Prostate gland (tissue), 2 donors: ENCODE results near the gene ATG7. TPM values are rescaled to one million over a fixed set of nuclear protein-coding genes. Genes with fewer than 3 reads are reported as not detected.

Experiments
- DNase-seq: peaks from one replicate; pipeline ENCODE4 v3.0.0-alpha.2; 2019; ENCODE audit warnings: low spot score
- H3K27ac ChIP-seq, 2 donors: fragments of 200-600 bp; sonication (generic); 2 replicates each; pipeline ENCODE4 v1.5.1; 2017 to 2019
- H3K27me3 ChIP-seq: fragments of 200-600 bp; sonication (generic); replicated peaks from 2 replicates; pipeline ENCODE4 v1.5.1; 2019; ENCODE audit not compliant: insufficient read depth
- H3K36me3 ChIP-seq, 2 donors: fragments of 200-600 bp; sonication (generic); 1 replicate in 1 of 2; 2 replicates in 1 of 2; pipeline versions ENCODE4 v1.5.1 to v1.8.1; 2017 to 2019
- H3K4me1 ChIP-seq: fragments of 200-600 bp; sonication (generic); replicated peaks from 2 replicates; pipeline ENCODE4 v1.5.1; 2019
- H3K4me3 ChIP-seq, 2 donors: fragments of 200-600 bp; sonication (generic); 2 replicates each; pipeline ENCODE4 v1.5.1; 2017 to 2019
- H3K9me3 ChIP-seq: fragments of 200-600 bp; sonication (generic); 2 replicates; pipeline ENCODE4 v1.5.1; 2017
- POLR2A ChIP-seq: fragments of 450-650 bp; IDR thresholded peaks from one replicate; pipeline ENCODE4 v1.6.1; 2016; ENCODE audit warnings: antibody characterized with exemption, mild to moderate bottlenecking
- POLR2AphosphoS5 ChIP-seq: sonication (generic); formaldehyde crosslinking; IDR thresholded peaks from one replicate; pipeline ENCODE4 v1.6.1; 2017; ENCODE audit warnings: antibody characterized with exemption
- WGBS: methylation state at CpG from one replicate; pipeline ENCODE4 v1.1.5; 2018; 5-methylcytosine and 5-hydroxymethylcytosine counted together
- intact Hi-C: fragments of 100-400 bp; cut with DNase I; formaldehyde crosslinking; loops from one replicate; pipeline ENCODE4 v1.14.2; 2022
- total RNA-seq, 2 donors: library from RNA; depleted of rRNA; stranded (reverse); fragments of >200 nt; gene quantifications; one replicate each; pipeline ENCODE4 v1.1.0, GENCODE V29; 2016
- TF ChIP-seq, protein P1 (sequence below), 4 experiments: fragments of 200-600 bp in 2 of 4; fragments of 450-650 bp in 2 of 4; sonication (generic) in 2 of 4; IDR thresholded peaks; 1 replicate in 3 of 4; 2 replicates in 1 of 4; pipeline ENCODE4 v1.5.1; 2016 to 2019; ENCODE audit warnings: antibody characterized with exemption in 4 of 4, mild to moderate bottlenecking in 2 of 4, moderate library complexity in 2 of 4

Gene ATG7
- total RNA-seq, 2 donors from 2014 or later: 25.2 to 66.5 TPM

DNA sequence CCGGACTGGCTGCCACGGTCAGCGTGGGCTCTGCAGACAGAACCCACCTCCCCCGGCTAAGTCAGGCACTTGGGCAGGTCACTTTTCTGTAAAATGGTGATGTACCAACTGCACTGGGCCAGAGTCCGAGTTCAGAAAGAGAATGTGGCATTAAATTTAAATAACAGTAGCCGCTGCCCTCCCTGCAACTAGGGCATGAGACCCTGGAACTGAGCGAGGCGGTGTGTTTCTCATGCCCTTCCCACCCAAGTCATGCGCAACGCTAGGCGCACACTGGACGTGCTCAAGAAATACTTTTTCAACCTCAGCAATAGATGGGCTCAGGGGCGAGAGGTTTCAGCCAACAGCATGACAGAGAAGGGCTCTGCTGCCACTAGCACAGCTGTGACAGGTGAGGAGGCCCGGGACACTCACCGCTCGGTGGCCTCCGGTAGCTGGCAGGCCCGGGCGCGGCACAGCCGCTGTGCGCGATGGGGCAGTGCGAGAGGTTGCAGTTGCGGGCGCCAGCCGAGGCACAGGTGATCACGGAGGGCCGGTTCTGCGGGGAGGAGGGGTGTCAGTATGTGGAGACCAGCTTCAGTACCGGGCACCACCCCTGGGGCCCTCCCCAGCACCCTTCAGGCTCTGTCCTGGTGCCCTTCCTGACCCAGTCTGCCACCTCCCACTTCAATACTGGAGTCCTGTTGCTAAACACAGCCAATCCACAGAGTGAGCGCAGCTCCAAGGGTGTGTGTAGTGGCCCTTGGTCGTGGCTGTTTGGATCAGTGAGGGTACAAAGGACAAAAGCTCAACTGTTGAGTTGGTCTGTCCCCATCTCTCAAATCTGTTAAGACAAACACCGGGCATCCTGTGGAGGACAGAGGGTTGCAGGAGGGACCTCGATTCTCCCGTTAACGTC lies 287.0 kb downstream of the ATG7 start:
- WGBS: 79% methylated on average over 37 of the region's 37 CpGs
- H3K27me3 ChIP-seq: no peaks in the 10 kb centered on the region
- TF ChIP-seq POLR2AphosphoS5 (no peak), POLR2A (no peak)
- TF ChIP-seq, protein P1, sequence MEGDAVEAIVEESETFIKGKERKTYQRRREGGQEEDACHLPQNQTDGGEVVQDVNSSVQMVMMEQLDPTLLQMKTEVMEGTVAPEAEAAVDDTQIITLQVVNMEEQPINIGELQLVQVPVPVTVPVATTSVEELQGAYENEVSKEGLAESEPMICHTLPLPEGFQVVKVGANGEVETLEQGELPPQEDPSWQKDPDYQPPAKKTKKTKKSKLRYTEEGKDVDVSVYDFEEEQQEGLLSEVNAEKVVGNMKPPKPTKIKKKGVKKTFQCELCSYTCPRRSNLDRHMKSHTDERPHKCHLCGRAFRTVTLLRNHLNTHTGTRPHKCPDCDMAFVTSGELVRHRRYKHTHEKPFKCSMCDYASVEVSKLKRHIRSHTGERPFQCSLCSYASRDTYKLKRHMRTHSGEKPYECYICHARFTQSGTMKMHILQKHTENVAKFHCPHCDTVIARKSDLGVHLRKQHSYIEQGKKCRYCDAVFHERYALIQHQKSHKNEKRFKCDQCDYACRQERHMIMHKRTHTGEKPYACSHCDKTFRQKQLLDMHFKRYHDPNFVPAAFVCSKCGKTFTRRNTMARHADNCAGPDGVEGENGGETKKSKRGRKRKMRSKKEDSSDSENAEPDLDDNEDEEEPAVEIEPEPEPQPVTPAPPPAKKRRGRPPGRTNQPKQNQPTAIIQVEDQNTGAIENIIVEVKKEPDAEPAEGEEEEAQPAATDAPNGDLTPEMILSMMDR (IDR thresholded peaks at IDR 0.05): no peak
- H3K4me1 ChIP-seq: peaks cover 8% of the 10 kb centered on the region
- intact Hi-C loops: no loop called here
- peak overlapping the region in 1 of 2 donors; percentile 1 for H3K27ac ChIP-seq
- no peaks in the 10 kb centered on the region for H3K9me3 ChIP-seq
- H3K4me3 ChIP-seq: no peak overlapping the region
- DNase-seq: no peak
- H3K36me3 ChIP-seq: no peaks in the 10 kb centered on the region

DNA sequence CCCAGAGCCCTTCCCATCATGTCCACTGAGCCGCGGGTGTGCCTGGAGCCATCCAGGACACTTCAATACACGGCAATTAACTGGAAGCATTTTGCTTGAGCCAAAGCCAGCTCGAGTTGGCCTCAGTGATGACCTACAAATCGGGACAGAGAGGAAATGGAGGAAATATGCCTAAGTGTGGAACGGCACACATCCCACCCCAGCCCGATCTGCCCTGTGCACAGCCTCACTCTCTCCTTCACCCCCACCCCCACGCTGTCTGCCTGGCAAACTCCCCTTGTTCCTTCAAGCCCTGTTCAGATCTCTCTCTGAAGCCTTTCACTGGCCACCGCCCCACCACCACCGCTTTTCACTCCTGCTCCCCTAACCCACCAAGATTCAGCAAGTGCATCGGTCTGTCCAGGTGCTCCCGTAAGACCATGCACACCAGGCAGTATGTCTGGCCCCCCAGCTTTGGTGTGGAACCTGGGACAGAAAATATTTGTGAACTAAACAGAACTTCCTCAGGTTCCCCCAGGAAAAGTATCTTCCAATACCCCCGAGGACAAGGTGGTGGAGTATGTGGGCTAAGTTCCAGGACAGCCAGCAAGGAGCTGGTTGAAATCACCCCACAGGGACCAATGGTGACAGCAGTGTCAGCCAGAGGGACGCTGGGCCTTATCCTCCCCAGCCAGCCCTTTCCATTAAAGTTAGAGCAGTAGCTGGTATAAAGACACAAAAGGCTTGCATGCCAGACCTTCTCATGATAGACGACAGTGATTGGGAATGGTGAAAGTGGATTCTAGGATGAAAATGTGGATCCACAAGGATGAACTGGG lies 287.8 kb downstream of the ATG7 start:
- Histone ChIP-seq H3K4me1 (peaks cover 6% of the 10 kb centered on the region), H3K36me3 (no peaks in the 10 kb centered on the region), H3K4me3 (no peak overlapping the region), H3K27me3 (no peaks in the 10 kb centered on the region), H3K27ac (no peak overlapping the region), H3K9me3 (no peaks in the 10 kb centered on the region)
- DNase-seq: no peak
- TF ChIP-seq POLR2A: no peak
- TF ChIP-seq POLR2AphosphoS5: no peak
- TF ChIP-seq, protein P1 (IDR thresholded peaks at IDR 0.05): no peak
- 56% methylated on average over 15 of the region's 15 CpGs for WGBS
- intact Hi-C loops: no loop called here

DNA sequence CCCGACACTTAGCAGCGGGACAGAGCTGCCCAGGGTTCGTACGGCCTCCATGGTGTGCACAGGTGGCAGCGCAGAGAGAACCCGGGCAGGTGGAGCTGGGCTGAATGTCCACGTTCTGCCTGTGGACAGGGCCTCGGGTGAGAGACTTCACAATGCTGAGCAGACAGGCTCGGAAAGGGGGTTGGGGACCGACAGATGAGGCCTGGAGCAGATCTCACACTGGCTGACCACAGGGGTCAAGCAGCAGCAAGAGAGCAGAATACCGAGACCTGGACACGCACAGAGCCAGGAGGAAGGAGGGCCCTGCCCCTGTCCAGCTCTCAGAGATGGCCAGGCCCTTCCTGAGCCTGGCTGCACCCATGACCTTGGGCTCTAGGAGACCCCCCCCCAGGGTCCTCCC lies 288.5 kb downstream of the ATG7 start:
- H3K9me3 ChIP-seq: no peaks in the 10 kb centered on the region
- H3K27ac ChIP-seq: no peak overlapping the region
- WGBS: 82% methylated on average over 12 of the region's 12 CpGs
- H3K4me3 ChIP-seq: no peak overlapping the region
- H3K36me3 ChIP-seq: no peaks in the 10 kb centered on the region
- TF ChIP-seq POLR2AphosphoS5: no peak
- TF ChIP-seq, protein P1 (IDR thresholded peaks at IDR 0.05): no peak
- no peak for TF ChIP-seq POLR2A
- no peaks in the 10 kb centered on the region for H3K27me3 ChIP-seq
- DNase-seq: no peak
- intact Hi-C loops: no loop called here
- peaks cover 6% of the 10 kb centered on the region for H3K4me1 ChIP-seq

DNA sequence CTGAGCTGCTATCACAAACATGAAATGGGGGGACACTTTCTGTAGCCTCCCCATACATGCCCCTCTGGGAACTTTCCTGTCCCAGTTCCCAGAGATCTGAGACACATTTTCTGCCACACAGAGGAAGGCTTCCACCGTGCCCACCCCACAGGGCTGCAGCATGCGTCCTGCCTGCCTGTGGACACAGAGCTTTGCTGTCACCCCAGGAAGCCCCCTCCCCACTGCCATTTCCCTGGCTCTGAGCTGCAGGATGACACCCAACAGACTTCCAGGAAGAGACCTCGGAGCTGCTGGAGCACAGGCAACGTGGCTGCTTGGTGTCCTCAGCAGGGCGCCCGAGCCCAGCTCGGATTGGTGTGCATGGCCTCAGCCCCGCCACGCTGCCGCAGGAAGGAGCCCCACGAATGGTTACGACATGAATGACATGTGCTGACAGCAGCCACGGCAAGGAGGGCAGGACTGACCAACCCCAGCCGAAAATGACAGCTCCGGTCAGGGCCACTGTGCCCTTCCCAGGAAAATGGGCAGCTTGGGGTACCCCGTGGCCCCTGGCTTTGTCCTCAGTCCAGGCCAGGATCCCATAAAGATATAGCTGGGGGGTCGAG lies 290.2 kb downstream of the ATG7 start:
- WGBS: 75% methylated on average over 17 of the region's 17 CpGs
- Histone ChIP-seq H3K27me3 (no peaks in the 10 kb centered on the region), H3K4me3 (no peak overlapping the region), H3K27ac (peak overlapping the region in 1 of 2 donors; percentile 37), H3K36me3 (no peaks in the 10 kb centered on the region), H3K4me1 (no peaks in the 10 kb centered on the region), H3K9me3 (no peaks in the 10 kb centered on the region)
- intact Hi-C loops: no loop called here
- no peak for TF ChIP-seq POLR2A
- TF ChIP-seq POLR2AphosphoS5: no peak
- TF ChIP-seq, protein P1 (IDR thresholded peaks at IDR 0.05): no peak
- DNase-seq: no peak
